Activated T-cell treated with anti-CD3 and anti-CD28 coated beads for 1 hour (primary cell): Measurements from ENCODE around the gene NLGN1.

Experiments
- DNase-seq: peaks from one replicate; pipeline ENCODE4 v3.0.0-alpha.2; 2020; ENCODE audit warnings: low read depth

The NLGN1 gene

DNA sequence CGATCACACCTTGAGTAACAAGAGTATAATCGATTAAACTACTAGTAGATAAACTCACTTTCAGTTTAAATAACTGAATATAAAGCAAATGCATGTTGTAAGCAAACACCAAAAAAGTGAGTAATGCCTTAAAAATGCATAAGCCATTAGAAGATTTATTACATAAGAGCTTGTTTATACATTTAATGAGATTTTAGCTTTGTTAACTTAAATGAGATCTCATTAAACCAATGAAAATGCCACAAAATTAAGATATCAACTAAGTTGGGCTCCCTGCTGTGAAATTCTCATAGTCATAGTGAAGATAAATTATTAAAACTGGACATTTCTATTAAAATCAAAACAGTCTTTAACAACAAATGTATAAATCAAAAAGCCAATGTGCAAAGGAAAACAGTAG is 701.2 kb downstream of the NLGN1 start:
- DNase-seq, result no peak

DNA sequence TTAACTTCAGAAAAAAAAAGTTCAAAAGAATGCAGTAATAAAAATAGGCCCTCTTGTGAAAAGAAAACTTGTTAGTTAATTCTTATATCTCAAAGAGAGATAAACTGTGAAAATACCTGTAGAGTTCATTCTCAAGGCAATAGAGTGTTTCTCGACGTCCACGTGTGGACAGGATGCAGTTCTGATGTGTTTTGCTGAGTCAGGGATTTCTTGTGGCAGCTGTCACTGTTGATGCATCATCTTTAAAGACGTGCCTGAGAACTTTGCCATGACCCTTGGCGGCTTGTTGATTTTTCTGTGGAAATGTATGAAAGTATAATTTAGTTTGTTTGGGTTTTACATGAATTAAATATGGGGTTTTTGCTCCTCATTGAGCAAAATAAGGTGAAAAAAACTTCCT is 702.2 kb downstream of the NLGN1 start:
- DNase-seq, result no peak

- no peak for DNase-seq
These were observed 703.2 kb downstream of the NLGN1 start for GRCh38 chr3:174100744-174101143.

- no peak for DNase-seq
These were observed 703.7 kb downstream of the NLGN1 start for GRCh38 chr3:174101244-174101643.

GRCh38 chr3:174102274-174102673 is 704.7 kb downstream of the NLGN1 start:
- DNase-seq, result no peak

DNA sequence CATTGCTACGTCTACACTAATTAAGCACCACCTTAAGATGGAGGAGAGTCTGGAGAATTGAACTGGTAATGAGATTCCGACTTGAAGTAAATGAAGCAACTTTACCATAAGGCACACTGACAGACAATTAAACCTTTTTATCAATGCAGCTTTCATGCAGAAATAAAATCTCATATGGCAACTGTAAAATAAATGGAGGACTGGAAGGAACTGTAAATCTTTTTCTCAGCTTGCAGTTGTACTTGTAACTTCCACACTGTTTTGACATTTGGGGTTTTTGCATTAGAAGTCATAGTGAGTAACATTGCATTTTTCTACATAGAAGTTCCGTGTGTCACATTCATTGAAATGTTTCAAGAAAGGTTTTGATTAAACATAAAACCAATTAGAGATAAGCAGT is 705.3 kb downstream of the NLGN1 start:
- DNase-seq, result no peak

GRCh38 chr3:174110761-174111160 is 713.2 kb downstream of the NLGN1 start:
- DNase-seq, result no peak

DNA sequence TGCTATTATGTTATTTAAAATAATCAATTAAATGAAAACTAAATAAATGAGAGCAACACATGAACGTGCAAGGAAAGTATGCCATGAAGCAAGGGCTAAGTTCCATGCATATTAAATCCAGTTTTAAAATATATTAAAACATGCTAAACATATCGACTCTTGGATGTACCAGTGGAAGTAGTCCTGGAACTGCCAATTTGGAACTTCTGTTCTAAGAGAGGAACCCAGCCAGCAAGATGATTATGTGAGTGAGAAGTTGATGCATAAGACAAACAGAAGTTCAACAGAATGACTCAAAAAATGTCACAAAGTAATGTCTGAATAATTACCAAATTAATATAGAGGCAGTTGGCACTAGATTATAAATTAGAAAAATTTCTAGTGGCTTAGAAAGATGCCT is 714.2 kb downstream of the NLGN1 start:
- no peak for DNase-seq

DNA sequence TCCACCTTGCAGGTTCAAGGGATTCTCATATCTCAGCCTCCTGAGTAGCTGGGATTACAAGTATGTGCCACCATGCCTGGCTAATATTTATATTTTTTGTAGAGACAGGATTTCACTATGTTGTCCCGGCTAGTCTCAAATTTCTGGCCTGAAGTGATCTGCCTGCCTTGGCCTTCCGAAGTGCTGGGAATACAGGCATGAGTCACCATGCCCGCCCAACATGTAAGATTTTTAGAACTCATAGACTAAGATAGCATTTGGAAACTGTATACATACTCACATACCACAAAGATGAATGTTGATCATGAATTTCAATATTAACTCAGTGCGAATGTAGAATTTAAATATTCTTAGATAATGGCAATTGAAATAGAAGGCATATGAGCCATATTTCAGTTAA is 718.9 kb downstream of the NLGN1 start:
- no peak for DNase-seq

- no peak for DNase-seq
These were observed 723.5 kb downstream of the NLGN1 start for GRCh38 chr3:174120997-174121396.

GRCh38 chr3:174122411-174122810 is 724.9 kb downstream of the NLGN1 start:
- no peak for DNase-seq

- no peak for DNase-seq
These were observed 727.8 kb downstream of the NLGN1 start for GRCh38 chr3:174125267-174125824.

DNA sequence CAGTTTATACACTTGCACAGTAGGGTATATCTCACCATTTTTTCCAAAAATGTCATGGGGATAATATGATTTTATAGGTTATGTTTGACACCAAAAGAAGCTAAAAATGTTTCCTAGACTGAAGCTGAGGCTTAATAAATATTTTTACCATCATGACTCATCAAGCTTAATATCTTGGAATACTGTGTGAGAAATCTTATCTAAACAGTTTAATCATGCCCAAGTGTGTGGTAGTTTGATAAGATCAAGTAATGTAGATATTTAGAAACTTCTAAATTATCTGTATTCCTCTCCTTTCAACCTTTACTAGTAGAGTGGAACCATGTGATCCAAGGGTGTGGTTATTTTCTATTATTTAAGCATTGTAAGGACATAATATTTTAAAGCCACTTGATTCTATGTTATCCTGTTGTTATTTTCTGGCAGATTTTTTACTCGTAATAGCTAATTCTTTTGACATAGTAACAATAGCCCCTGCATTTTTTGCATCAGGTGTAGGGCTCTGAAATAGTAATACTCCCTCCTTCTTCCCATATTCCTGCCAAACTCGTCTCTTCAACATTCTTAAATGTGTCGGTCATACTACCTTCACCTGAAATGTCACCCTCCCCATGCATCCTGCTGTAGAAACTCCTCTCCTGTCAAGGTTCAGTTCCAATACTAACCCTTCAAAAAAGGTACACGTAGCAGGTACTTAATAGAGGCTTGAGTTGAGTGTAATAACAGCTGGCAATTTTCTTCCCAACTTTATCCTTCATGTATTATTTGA is 729.6 kb downstream of the NLGN1 start:
- no peak for DNase-seq

GRCh38 chr3:174132006-174132405 is 734.5 kb downstream of the NLGN1 start:
- no peak for DNase-seq

DNA sequence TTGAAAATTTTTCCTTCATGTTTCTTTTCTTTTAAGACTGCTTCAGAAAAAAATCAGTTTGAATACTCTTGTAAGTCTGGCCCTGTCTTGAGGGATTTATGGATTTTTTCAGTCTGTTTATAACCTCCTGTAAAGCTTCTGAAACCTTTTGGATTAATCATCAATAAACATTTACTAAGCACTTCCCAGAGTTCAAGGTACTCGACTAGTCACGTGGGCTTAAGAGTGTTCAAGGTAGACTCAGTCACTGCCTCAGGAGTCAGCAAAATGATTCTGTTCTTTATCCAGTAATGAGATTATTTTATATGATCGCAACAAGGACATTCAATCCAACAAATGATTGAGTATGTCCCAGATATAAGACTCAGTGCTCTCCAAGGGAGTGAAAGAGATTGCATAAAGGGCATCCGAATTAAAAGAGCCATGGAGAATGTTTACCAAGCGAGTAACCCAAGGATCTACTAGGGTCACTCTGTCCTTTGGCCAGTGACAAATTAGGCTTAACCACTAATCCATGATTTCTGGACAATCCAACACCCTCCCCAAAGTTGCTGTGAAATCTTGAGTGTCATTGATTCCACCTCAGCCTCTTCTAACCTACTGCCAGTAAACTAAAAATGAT is 735.0 kb downstream of the NLGN1 start:
- no peak for DNase-seq

DNA sequence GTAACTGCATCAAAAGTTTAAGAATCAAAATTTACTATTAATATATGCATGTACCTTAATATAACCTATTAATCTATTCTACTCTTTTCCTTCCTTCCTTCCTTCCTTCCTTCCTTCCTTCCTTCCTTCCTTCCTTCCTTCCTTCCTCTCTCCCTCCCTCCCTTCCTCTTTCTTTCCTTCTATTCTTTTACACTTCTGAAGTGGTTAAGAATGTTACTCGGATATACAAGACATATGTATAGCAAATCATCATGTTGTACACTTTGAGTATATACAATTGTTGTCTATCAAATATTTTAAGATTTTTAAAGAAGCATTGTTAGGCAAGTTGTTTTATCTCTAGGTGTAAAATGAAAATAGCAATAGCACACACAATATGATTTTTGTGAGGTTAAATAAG is 748.5 kb downstream of the NLGN1 start:
- DNase-seq, result no peak

DNA sequence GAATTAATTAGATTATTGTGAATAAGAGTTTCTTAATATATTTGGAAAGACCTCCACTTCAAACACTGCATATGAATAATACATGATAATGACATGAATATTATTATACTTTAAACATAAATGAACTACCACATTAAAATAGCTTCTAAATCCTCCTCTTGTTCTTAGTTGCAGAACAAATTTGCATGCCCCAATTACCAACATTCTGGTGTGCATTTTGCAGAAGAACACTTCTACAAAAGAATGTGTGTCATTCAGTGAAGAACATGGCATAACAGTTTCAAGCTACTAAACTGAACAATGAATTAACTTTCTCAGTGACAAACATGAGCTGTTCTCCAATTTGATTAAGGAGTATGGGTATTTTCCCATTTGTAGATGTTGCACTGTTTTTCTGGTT is 750.3 kb downstream of the NLGN1 start:
- DNase-seq, result no peak

GRCh38 chr3:174153871-174154270 is 756.3 kb downstream of the NLGN1 start:
- no peak for DNase-seq

DNA sequence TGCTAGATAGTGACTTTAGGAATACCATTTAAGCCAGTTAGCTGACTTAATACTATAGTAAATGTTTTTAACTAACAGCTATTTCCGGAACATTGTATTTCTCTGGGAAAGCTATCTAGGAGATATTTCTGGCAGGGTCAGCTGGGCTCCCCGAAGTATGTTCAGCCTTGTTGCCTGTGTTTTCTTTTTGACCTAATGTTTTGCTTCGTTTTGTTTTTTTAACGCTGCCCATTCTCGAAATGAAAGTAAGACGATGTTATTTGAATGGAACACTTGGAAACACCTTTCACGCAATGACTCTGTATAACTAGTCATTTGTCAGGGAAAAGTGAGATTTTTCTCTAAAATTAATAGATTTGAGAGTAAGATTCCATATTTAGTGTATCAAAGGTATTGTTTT is 758.7 kb downstream of the NLGN1 start:
- no peak for DNase-seq

- no peak for DNase-seq
These were observed 761.1 kb downstream of the NLGN1 start for GRCh38 chr3:174158674-174159073.

DNA sequence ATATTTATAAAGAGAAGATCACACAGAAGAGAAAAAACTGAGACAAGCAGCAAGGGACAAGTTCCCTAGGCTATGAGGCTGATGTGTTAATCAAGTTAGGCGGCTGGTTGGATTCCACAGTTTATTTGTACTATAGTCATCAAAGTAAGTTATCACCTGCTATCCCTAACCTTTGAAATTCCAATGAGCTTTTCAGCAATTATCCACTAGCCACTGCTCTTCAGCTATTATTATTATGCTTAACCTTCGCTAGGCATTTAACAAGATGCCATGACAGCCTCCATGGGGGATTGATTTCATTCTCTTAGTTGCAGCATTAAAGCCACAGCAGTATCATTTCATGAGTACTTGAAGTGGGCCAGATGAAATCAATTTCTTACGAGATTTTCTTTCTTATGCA is 762.1 kb downstream of the NLGN1 start:
- DNase-seq, result no peak

DNA sequence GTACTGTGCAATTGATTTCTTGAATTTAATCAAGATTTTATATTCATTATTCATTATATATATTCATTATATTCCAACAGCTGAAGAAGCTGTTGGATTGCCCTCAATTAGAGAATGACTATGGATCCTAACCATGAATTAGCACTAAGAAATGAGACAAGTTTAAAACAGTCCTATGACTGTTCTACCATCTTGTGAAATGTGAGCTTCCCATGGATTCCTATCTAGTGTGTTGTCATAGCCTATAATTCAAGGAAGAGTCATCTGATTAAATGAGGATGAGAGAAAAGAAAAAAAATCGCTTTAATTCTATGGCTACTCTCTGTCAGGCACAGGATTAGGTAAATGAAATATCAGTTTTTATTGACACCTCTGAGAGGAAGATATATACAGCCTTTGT is 765.0 kb downstream of the NLGN1 start:
- no peak for DNase-seq

DNA sequence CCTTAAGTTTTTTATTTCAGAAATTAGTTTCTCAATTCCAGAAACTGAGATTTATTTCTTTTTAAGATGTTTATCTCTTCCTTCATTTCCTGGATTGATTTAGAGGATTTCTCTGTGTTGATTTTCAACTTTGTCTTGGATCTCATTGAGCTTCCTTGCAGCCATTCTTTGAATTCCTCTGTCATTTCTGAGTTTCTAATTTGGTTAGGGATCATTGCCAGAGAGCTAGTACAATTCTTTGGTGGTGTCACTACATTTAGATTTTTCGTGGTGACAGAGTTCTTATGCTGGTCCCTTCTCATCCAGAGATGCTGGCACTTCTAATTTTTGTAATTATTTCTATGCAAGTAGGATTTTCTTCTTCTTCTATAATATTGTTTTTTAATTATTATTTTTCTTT is 770.5 kb downstream of the NLGN1 start:
- DNase-seq, result no peak
